Adrenal gland (tissue), 12 donors: ENCODE results near the gene FEM1A. TPM values are rescaled to one million over a fixed set of nuclear protein-coding genes. Genes with fewer than 3 reads are reported as not detected.

Experiments
- DNase-seq, 7 donors: peaks; one replicate each; pipeline ENCODE4 v3.0.0-alpha.2; 2019 to 2020
- H3K27ac ChIP-seq, 5 donors: fragments of 200-600 bp; sonication (generic) in 4 of 5; 1 replicate in 3 of 5; 2 replicates in 2 of 5; pipeline versions ENCODE4 v1.5.1 to v1.8.0; 2016 to 2020; ENCODE audit warnings: mild to moderate bottlenecking in 1 of 5
- H3K27me3 ChIP-seq: fragments of 200-600 bp; 2 replicates; pipeline ENCODE4 v1.8.0; 2021
- H3K36me3 ChIP-seq, 2 donors: fragments of 200-600 bp; replicated peaks in 1 of 2; 1 replicate in 1 of 2; 2 replicates in 1 of 2; pipeline versions ENCODE4 v1.5.1 to v1.8.0; 2018 to 2022
- H3K4me1 ChIP-seq, 2 donors: fragments of 200-600 bp; replicated peaks in 1 of 2; 1 replicate in 1 of 2; 2 replicates in 1 of 2; pipeline versions ENCODE4 v1.5.1 to v1.8.0; 2018 to 2021
- H3K4me3 ChIP-seq, 4 donors: fragments of 200-600 bp; sonication (generic) in 3 of 4; one replicate each; pipeline ENCODE4 v1.5.1; 2016 to 2018
- H3K9me3 ChIP-seq, 3 donors: fragments of 200-600 bp; sonication (generic) in 1 of 3; replicated peaks in 1 of 3; 1 replicate in 2 of 3; 2 replicates in 1 of 3; pipeline versions ENCODE4 v1.5.1 to v1.8.0; 2016 to 2021
- POLR2A ChIP-seq, 2 donors: fragments of 450-650 bp; IDR thresholded peaks; one replicate each; pipeline ENCODE4 v1.6.1; 2017; ENCODE audit warnings: antibody characterized with exemption in 2 of 2, mild to moderate bottlenecking in 2 of 2, moderate library complexity in 1 of 2
- WGBS, 4 donors: extraction: QIAGEN DNeasy Blood & Tissue Kit in 2 of 4; methylation state at CpG; one replicate each; pipeline versions ENCODE4 v1.1.5 to v1.1.7; 2013 to 2017; 5-methylcytosine and 5-hydroxymethylcytosine counted together
- intact Hi-C, 2 donors: fragments of 100-400 bp; cut with DNase I; formaldehyde crosslinking; loops; one replicate each; pipeline versions ENCODE4 v1.14.1 to v1.15.0; 2022 to 2023
- polyA plus RNA-seq, 3 donors: library from polyadenylated mRNA; stranded (reverse); fragments of 200-250 nt in 2 of 3; fragments of 350-450 nt in 1 of 3; fragmentation: Illumina TruSeq in 1 of 3; extraction: RNeasy Lipid Tissue Mini Kit (QIAGEN cat#74804) in 1 of 3; gene quantifications; one replicate each; pipeline ENCODE4 v1.2.3, GENCODE V29; 2013 to 2014
- total RNA-seq, 9 donors: library from RNA; depleted of rRNA in 4 of 9; stranded (reverse); fragments of >200 nt in 4 of 9; fragments of 120-200 nt in 1 of 9; fragmentation: NEBNext Ultra II Directional in 1 of 9; extraction: Animal tissue kit (Norgen Biotek cat#: 25700) in 1 of 9; gene quantifications; one replicate each; pipeline versions ENCODE4 v1.1.0 to v1.2.4, GENCODE V29; 2013 to 2023
- TF ChIP-seq, protein P1 (sequence below), 6 experiments: fragments of 450-650 bp in 4 of 6; fragments of 200-600 bp in 2 of 6; sonication (generic) in 1 of 6; IDR thresholded peaks; 1 replicate in 5 of 6; 2 replicates in 1 of 6; pipeline versions ENCODE4 v1.5.1 to v1.8.0; 2016 to 2021; ENCODE audit warnings: antibody characterized with exemption in 6 of 6, mild to moderate bottlenecking in 2 of 6, moderate library complexity in 1 of 6
- donor health status: healthy with polysubstance abuse.
- donor health status: Bipolar disorder and iron deficiency.
- donor health status: DM: yes; HTN: yes; CAD: no.
- donor health status: DM: no; HTN: no; CAD: no.
- donor health status: DM: no; HTN: no; CAD: no.
- donor health status: DM: yes; HTN: yes; CAD: no.

Gene FEM1A
- total and polyA plus RNA-seq, 12 donors = 3.6 to 25.8 (median 13.3) TPM

GRCh38 chr19:4749870-4750590 is 41.5 kb upstream of the FEM1A start:
- Histone ChIP-seq H3K36me3 (no peaks in the 10 kb centered on the region), H3K27ac (no peak overlapping the region), H3K27me3 (no peaks in the 10 kb centered on the region), H3K9me3 (no peaks in the 10 kb centered on the region), H3K4me3 (no peak overlapping the region), H3K4me1 (peaks cover 6 to 9% of the 10 kb centered on the region in 2 donors)
- TF ChIP-seq, protein P1, sequence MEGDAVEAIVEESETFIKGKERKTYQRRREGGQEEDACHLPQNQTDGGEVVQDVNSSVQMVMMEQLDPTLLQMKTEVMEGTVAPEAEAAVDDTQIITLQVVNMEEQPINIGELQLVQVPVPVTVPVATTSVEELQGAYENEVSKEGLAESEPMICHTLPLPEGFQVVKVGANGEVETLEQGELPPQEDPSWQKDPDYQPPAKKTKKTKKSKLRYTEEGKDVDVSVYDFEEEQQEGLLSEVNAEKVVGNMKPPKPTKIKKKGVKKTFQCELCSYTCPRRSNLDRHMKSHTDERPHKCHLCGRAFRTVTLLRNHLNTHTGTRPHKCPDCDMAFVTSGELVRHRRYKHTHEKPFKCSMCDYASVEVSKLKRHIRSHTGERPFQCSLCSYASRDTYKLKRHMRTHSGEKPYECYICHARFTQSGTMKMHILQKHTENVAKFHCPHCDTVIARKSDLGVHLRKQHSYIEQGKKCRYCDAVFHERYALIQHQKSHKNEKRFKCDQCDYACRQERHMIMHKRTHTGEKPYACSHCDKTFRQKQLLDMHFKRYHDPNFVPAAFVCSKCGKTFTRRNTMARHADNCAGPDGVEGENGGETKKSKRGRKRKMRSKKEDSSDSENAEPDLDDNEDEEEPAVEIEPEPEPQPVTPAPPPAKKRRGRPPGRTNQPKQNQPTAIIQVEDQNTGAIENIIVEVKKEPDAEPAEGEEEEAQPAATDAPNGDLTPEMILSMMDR (IDR thresholded peaks at IDR 0.05) = no peak
- no peak for TF ChIP-seq POLR2A (IDR thresholded peaks at IDR 0.05)
- 66 to 75% (median 73%) methylated on average over 16 to 18 of the region's 18 CpGs for WGBS, 4 donors
- intact Hi-C loops = no loop called here
- DNase-seq = no peak

GRCh38 chr19:4754248-4754647 is 37.3 kb upstream of the FEM1A start:
- 70 to 78% (median 72%) methylated on average over 6 of the region's 6 CpGs for WGBS, 4 donors
- TF ChIP-seq POLR2A (IDR thresholded peaks at IDR 0.05) = no peak
- TF ChIP-seq, protein P1 (IDR thresholded peaks at IDR 0.05) = no peak
- Histone ChIP-seq H3K27ac (no peak overlapping the region), H3K9me3 (no peaks in the 10 kb centered on the region), H3K4me1 (no peaks in the 10 kb centered on the region), H3K36me3 (no peaks in the 10 kb centered on the region), H3K27me3 (no peaks in the 10 kb centered on the region), H3K4me3 (no peak overlapping the region)
- no peak for DNase-seq
- intact Hi-C loops = no loop called here

DNA sequence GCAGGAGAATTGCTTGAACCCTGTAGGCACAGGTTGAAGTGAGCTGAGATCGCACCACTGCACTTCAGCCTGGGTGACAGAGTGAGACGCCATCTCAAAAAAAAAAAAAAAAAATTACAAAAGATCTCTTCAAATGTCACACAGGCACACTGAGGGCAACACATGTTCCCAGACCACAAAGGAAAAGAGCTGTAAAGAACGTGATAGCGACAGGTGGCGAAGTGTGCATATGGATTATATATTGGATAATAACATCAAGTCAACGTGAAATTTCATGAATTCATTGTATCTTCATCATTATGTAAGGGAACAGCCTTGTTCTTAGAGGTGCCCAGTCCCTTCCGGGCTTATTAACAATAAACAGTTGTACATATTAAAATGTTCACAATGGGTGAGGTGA is 36.1 kb upstream of the FEM1A start:
- WGBS, 4 donors = 79 to 87% (median 83%) methylated on average over 7 of the region's 7 CpGs
- intact Hi-C loops = no loop called here
- Histone ChIP-seq H3K4me1 (peaks cover 6 to 9% of the 10 kb centered on the region in 2 donors), H3K4me3 (no peak overlapping the region), H3K27ac (no peak overlapping the region), H3K27me3 (no peaks in the 10 kb centered on the region), H3K9me3 (no peaks in the 10 kb centered on the region), H3K36me3 (no peaks in the 10 kb centered on the region)
- no peak for TF ChIP-seq POLR2A (IDR thresholded peaks at IDR 0.05)
- TF ChIP-seq, protein P1 (IDR thresholded peaks at IDR 0.05) = no peak
- no peak for DNase-seq

- WGBS, 4 donors = 71 to 78% (median 77%) methylated on average over 3 to 4 of the region's 4 CpGs
- no peak for DNase-seq
- no peaks in the 10 kb centered on the region for H3K9me3 ChIP-seq
- no peak overlapping the region for H3K4me3 ChIP-seq
- H3K27me3 ChIP-seq = no peaks in the 10 kb centered on the region
- intact Hi-C loops = no loop called here
- H3K27ac ChIP-seq = no peak overlapping the region
- no peaks in the 10 kb centered on the region for H3K36me3 ChIP-seq
- TF ChIP-seq POLR2A (IDR thresholded peaks at IDR 0.05) = no peak
- TF ChIP-seq, protein P1 (IDR thresholded peaks at IDR 0.05) = no peak
- H3K4me1 ChIP-seq = peaks cover 6 to 9% of the 10 kb centered on the region in 2 donors
Measured at GRCh38 chr19:4758082-4758481, 33.5 kb upstream of the FEM1A start.
